Suprapubic skin (tissue), 4 donors: Measurements from ENCODE around the gene WDFY4.

Source experiments
- EP300 ChIP-seq: sonication (generic); formaldehyde crosslinking; IDR thresholded peaks from one replicate; pipeline ENCODE4 v1.6.1; 2017; ENCODE audit warnings: antibody characterized with exemption
- POLR2A ChIP-seq, 2 donors: fragments of 450-650 bp; IDR thresholded peaks; one replicate each; pipeline ENCODE4 v1.6.1; 2017; ENCODE audit warnings: antibody characterized with exemption in 2 of 2, mild to moderate bottlenecking in 2 of 2, moderate library complexity in 2 of 2
- POLR2AphosphoS5 ChIP-seq, 3 donors: sonication (generic); formaldehyde crosslinking; IDR thresholded peaks; one replicate each; pipeline ENCODE4 v1.6.1; 2017; ENCODE audit warnings: antibody characterized with exemption in 3 of 3
- TF ChIP-seq, protein P1 (sequence below), 2 donors: fragments of 200-600 bp in 1 of 2; fragments of 450-650 bp in 1 of 2; sonication (generic) in 1 of 2; IDR thresholded peaks; one replicate each; pipeline ENCODE4 v1.5.1; 2016 to 2019; ENCODE audit warnings: antibody characterized with exemption in 2 of 2, mild to moderate bottlenecking in 1 of 2, moderate library complexity in 1 of 2

DNA sequence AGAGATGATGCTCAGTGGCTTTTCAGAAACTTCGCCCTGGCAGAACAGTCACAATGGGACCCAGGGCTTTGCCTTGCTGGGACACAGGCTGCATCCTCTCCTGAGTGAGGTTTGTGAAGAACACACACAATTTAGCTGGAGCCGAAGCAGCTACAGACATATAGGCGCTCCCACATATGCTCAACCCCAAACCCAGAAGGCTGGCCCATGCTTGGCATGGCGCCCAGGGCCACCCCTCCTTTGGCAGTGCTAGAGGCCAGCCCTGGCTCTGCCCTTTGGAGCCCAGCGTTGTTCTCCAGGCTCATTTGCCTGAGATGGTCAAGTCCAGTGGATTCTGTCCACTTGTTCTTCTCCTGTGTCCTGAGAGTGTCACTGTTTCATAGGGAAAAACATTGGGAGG is 94.4 kb downstream of the WDFY4 start:
- TF ChIP-seq POLR2AphosphoS5 (IDR thresholded peaks at IDR 0.05) (no peak), POLR2A (IDR thresholded peaks at IDR 0.05) (no peak), EP300 (no peak)
- TF ChIP-seq, protein P1, sequence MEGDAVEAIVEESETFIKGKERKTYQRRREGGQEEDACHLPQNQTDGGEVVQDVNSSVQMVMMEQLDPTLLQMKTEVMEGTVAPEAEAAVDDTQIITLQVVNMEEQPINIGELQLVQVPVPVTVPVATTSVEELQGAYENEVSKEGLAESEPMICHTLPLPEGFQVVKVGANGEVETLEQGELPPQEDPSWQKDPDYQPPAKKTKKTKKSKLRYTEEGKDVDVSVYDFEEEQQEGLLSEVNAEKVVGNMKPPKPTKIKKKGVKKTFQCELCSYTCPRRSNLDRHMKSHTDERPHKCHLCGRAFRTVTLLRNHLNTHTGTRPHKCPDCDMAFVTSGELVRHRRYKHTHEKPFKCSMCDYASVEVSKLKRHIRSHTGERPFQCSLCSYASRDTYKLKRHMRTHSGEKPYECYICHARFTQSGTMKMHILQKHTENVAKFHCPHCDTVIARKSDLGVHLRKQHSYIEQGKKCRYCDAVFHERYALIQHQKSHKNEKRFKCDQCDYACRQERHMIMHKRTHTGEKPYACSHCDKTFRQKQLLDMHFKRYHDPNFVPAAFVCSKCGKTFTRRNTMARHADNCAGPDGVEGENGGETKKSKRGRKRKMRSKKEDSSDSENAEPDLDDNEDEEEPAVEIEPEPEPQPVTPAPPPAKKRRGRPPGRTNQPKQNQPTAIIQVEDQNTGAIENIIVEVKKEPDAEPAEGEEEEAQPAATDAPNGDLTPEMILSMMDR (IDR thresholded peaks at IDR 0.05), result no peak
